ENCODE results near the gene MTERF4. TPM values are rescaled to one million over a fixed set of nuclear protein-coding genes. Genes with fewer than 3 reads are reported as not detected.

The MTERF4 gene, protein sequence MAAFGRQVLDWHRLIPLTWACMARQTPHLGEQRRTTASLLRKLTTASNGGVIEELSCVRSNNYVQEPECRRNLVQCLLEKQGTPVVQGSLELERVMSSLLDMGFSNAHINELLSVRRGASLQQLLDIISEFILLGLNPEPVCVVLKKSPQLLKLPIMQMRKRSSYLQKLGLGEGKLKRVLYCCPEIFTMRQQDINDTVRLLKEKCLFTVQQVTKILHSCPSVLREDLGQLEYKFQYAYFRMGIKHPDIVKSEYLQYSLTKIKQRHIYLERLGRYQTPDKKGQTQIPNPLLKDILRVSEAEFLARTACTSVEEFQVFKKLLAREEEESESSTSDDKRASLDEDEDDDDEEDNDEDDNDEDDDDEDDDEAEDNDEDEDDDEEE
- total RNA-seq (2012; rRNA removed): 16.2 and 23.6 TPM in 2 replicates

DNA sequence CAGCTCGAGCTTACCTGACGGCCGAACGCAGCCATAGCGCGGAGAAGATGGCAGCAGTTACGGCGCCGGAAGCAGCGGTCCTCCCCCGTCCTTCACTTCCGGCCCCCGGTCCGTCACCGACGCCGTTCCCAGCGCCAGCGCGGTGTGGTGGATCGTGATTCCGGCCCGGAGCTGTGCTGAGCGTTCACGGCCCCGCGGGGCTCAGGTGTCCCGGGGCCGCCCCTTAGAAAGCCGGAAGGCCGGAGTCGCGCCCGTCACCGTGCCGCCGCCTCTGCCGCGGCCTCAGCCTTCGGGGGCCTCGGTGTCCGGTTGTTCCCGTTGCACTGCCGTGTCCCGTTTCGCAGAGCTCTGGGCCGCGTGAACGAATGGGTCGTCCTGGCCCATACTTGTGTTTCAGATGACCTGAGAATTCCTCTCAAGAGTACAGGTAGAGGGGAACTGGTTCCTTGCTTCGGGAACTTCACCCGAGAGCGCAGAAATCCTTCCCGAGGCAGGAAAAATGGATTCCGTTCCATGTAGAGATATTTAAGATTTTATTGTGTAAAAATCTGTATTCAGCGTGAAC, at the start of gene MTERF4:
Gene MTERF4, minus strand, starts transcription at position 49 of the 565 bp plus-strand sequence. Its CDS starts 14 bp downstream, at position 35.
- no peaks in the 10 kb centered on the region for H3K27me3 ChIP-seq (ENCODE audit: control insufficient read depth, insufficient read depth, low read length)
- H3K36me3 ChIP-seq (ENCODE audit: insufficient read depth, low read length): peaks cover 12% of the 10 kb centered on the region
- peak within 1 kb of the TSS; percentile 93 for H3K4me3 ChIP-seq (ENCODE audit: low read length)
- no peaks in the 10 kb centered on the region for H3K9me3 ChIP-seq (replicated peaks; ENCODE audit: low read length)
- H3K4me1 ChIP-seq (ENCODE audit: control insufficient read depth, insufficient read depth, low read length): peaks cover 11% of the 10 kb centered on the region
- H3K9ac ChIP-seq (ENCODE audit: low read depth, low read length): peak within 1 kb of the TSS; percentile 95
- H3K4me2 ChIP-seq (ENCODE audit: low read length): peak within 1 kb of the TSS; percentile 99

DNA sequence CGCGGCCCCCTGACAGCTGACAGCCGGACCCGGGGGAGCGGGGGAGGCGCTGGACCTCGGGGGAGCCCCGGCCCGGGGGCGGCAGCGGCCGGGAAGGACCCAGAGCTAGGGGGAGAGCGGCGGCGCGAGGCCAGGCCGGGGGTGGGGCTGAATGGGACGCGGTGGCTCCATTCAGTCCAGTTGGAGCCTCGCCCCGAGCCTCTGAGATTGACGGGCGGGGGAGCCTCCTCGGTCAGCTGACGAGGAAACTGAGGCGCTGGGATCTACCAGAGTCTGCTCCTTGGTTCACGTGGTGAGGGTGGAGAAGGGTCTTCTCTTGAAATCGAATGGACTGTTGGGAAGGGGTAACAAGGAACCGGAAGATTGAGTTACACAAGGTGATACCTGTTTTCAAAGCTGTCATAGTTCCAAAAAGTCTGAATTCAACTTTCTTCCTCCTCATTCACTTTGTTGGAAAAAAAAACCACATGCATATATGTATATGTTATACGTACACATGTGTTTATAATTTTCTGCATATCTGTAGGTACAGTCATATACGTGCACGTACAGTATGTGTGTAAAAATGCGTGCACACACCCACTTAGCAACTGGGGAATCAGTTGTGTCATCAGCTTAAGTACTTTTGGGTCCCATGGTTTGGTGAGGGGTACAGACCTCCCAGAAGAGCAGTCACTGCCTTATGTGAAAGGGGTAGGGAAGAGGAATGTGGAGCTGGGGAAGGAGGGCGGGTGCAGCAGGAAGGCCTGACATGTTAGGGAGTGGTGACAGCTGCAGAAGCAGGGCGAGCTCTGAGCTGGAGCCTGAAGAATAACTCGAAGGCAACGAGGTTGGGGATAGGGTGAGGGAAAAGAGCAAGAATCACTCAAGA, 48.8 kb upstream of the MTERF4 start:
- H3K36me3 ChIP-seq (ENCODE audit: insufficient read depth, low read length): peaks cover 7% of the 10 kb centered on the region
- H3K9ac ChIP-seq (ENCODE audit: low read depth, low read length): peak overlapping the region; percentile 84
- no peaks in the 10 kb centered on the region for H3K27me3 ChIP-seq (ENCODE audit: control insufficient read depth, insufficient read depth, low read length)
- H3K4me2 ChIP-seq (ENCODE audit: low read length): peak overlapping the region; percentile 95
- peak overlapping the region; percentile 81 for H3K4me3 ChIP-seq (ENCODE audit: low read length)
- peaks cover 28% of the 10 kb centered on the region for H3K4me1 ChIP-seq (ENCODE audit: control insufficient read depth, insufficient read depth, low read length)
- H3K9me3 ChIP-seq (replicated peaks; ENCODE audit: low read length): no peaks in the 10 kb centered on the region

DNA sequence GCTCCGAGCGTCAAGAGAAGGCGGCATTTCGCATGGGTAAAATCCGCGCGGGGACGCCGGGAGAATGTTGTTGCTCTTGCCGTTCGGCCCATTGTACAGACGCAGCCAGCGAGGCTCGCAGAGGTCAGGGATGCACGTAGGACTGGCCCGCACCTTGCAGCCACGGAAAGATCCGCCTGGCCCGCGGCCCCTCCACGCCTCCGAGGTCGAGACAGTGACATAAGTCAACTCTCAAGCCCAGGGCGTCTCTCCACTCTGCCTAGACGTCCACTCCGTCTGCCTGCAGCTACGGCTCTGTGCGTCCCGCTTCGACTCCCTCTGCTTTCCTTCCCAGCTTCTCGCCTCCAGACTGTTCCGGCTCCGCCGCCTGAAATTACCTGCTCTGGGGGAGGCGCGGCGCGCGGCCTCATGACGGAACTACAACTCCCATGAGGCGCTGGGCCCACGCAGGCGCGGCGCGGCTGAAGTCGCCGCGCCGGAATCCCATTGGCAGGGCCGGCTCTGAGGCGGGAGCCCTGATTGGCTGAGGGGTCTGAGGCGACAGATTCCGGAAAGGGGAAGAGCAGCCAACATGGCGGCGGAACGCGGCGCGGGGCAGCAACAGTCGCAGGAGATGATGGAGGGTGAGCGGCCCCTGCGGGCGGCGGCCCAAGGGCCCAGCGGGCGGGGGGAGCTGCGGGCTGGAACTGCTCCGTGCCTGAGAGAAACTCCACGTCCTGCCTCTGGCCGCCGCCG, 48.0 kb upstream of the MTERF4 start, which contains the start of gene PPP1R7:
Gene PPP1R7, plus strand, starts transcription at position 543 of the 735 bp plus-strand sequence. Its CDS starts 29 bp downstream, at position 572.
- Histone ChIP-seq H3K36me3 (ENCODE audit: insufficient read depth, low read length) (peaks cover 7% of the 10 kb centered on the region), H3K4me1 (ENCODE audit: control insufficient read depth, insufficient read depth, low read length) (peaks cover 28% of the 10 kb centered on the region), H3K9ac (ENCODE audit: low read depth, low read length) (peak within 1 kb of the TSS; percentile 84), H3K27me3 (ENCODE audit: control insufficient read depth, insufficient read depth, low read length) (no peaks in the 10 kb centered on the region), H3K9me3 (replicated peaks; ENCODE audit: low read length) (no peaks in the 10 kb centered on the region), H3K4me2 (ENCODE audit: low read length) (peak within 1 kb of the TSS; percentile 95), H3K4me3 (ENCODE audit: low read length) (peak within 1 kb of the TSS; percentile 81)

DNA sequence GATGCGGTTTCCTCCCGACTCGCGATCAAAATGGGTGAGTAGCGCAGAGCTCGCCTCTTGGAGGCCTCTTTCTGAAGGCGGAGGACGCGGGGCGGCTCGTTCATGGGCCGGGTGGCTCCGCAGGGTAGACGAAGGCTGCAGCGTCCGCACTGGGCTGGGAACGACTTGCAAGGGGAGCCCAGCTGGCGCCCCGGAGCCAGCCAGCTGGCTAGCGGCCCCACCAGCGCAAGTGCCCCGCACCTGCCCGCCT, 47.5 kb upstream of the MTERF4 start:
- Histone ChIP-seq H3K4me1 (ENCODE audit: control insufficient read depth, insufficient read depth, low read length) (peaks cover 28% of the 10 kb centered on the region), H3K4me2 (ENCODE audit: low read length) (peak overlapping the region; percentile 95), H3K36me3 (ENCODE audit: insufficient read depth, low read length) (peaks cover 3% of the 10 kb centered on the region), H3K9ac (ENCODE audit: low read depth, low read length) (peak overlapping the region; percentile 22), H3K27me3 (ENCODE audit: control insufficient read depth, insufficient read depth, low read length) (no peaks in the 10 kb centered on the region), H3K9me3 (replicated peaks; ENCODE audit: low read length) (no peaks in the 10 kb centered on the region), H3K4me3 (ENCODE audit: low read length) (peak overlapping the region; percentile 81)

DNA sequence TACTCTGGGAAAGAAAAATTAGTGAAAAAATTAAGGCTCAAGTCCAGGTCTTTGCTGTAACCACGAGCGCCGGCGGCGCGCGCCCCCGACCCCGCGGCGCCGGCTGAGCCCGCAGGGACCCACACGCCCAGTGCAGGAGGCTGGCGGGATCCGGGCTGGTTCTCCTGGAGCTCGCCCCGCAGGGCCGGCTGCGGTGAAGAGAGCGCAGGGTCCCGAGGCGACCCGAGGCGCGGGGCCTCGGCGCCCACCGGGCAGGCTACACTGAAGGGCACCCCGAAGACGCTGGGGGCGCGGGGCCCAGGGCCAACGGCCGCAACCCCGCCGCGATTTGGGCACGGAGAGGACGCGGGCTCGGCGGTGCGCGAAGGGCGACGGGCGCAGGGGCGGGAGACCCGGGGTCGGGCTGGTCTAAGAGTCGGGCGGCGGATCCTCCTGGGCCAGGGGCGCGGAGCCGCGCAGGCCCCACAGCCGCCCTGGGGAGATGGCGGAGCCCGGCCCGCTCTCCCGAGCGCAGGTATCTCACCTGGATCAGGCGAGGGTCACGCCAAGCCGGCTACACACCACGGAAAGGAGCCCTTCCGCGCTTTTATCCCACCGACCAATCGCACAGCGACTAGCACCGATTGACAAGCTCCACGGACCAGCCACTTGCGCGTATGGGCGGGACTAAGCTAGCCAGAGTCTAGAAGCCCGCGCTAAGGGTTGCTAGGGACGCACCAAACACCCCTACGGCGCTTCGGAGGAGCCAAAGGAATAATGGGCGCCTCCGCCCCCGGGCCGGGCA, 47.0 kb upstream of the MTERF4 start, which contains the start of gene PASK:
Gene PASK, minus strand, starts transcription at position 582 of the 784 bp plus-strand sequence. CDS start 6,440 bp downstream, outside the sequence.
- Histone ChIP-seq H3K9ac (ENCODE audit: low read depth, low read length) (peak within 1 kb of the TSS; percentile 84), H3K36me3 (ENCODE audit: insufficient read depth, low read length) (peaks cover 3% of the 10 kb centered on the region), H3K27me3 (ENCODE audit: control insufficient read depth, insufficient read depth, low read length) (no peaks in the 10 kb centered on the region), H3K4me2 (ENCODE audit: low read length) (peak within 1 kb of the TSS; percentile 95), H3K4me3 (ENCODE audit: low read length) (peak within 1 kb of the TSS; percentile 81), H3K4me1 (ENCODE audit: control insufficient read depth, insufficient read depth, low read length) (peaks cover 28% of the 10 kb centered on the region), H3K9me3 (replicated peaks; ENCODE audit: low read length) (no peaks in the 10 kb centered on the region)

DNA sequence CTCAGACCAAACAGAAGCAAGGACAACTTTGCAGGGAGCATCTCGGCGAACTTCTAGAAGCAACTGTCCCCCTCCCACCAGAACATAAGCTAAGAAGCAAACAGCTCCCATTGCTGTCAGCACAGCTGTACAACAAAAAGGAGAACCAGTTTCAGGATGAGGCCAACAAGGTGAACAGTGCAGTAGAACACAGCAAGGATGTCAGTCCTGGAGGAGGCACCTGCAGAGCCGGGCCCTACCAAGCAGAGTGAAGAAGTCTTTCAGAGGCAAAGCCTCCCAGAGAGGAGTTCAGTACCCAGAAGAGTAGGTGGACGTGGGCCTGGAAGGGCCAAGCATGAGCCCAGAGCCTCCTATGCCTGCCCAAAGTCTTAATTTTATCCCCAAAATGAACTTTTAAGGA, 46.2 kb upstream of the MTERF4 start:
- Histone ChIP-seq H3K27me3 (ENCODE audit: control insufficient read depth, insufficient read depth, low read length) (no peaks in the 10 kb centered on the region), H3K4me3 (ENCODE audit: low read length) (no peak overlapping the region), H3K9ac (ENCODE audit: low read depth, low read length) (peak overlapping the region; percentile 77), H3K4me2 (ENCODE audit: low read length) (peak overlapping the region; percentile 95), H3K4me1 (ENCODE audit: control insufficient read depth, insufficient read depth, low read length) (peaks cover 22% of the 10 kb centered on the region), H3K9me3 (replicated peaks; ENCODE audit: low read length) (no peaks in the 10 kb centered on the region), H3K36me3 (ENCODE audit: insufficient read depth, low read length) (no peaks in the 10 kb centered on the region)

DNA sequence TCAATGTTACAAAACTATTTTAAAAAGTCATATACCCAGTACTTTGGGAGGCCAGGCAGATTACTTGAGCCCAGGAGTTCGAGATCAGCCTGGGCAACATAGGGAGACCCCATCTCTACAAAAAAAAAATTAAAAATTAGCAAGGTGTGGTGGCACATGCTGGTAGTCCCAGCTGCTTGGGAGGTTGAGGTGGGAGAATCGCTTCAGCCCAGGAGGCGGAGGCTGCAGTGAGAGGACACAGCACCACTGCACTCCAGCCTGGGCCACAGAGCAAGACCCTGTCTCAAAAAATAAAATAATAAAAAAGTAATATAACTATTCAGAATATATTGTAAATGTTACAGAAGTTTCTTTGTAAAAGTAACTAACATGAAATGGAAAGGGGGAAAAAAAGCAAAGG, 45.2 kb upstream of the MTERF4 start:
- H3K9me3 ChIP-seq (replicated peaks; ENCODE audit: low read length): no peaks in the 10 kb centered on the region

DNA sequence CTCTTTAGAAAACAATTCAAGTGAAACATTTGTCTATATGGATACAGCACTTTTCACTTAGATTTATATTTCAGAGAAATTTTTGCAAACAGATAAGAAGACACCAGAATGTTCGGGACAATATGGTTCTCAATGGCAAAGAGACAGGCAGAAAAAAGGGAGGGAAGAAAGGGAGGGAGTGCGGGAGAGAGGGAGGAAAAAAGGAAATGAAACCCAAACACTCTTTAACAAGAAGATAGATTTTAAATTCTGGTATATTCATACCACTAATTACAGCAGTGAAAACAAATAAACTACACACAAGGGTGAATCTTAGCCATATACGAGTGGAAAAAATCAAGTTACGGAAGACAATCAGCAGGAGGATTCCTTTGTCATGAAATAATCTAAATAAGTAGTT, 44.2 kb upstream of the MTERF4 start:
- no peaks in the 10 kb centered on the region for H3K9me3 ChIP-seq (replicated peaks; ENCODE audit: low read length)
- no peak overlapping the region for H3K4me2 ChIP-seq (ENCODE audit: low read length)
- no peaks in the 10 kb centered on the region for H3K36me3 ChIP-seq (ENCODE audit: insufficient read depth, low read length)
- H3K4me3 ChIP-seq (ENCODE audit: low read length): no peak overlapping the region
- peaks cover 10% of the 10 kb centered on the region for H3K4me1 ChIP-seq (ENCODE audit: control insufficient read depth, insufficient read depth, low read length)
- no peaks in the 10 kb centered on the region for H3K27me3 ChIP-seq (ENCODE audit: control insufficient read depth, insufficient read depth, low read length)
- no peak overlapping the region for H3K9ac ChIP-seq (ENCODE audit: low read depth, low read length)

More for the DNA sequence above, 45.2 kb upstream of the MTERF4 start:
- peaks cover 21% of the 10 kb centered on the region for H3K4me1 ChIP-seq (ENCODE audit: control insufficient read depth, insufficient read depth, low read length)
- no peak overlapping the region for H3K4me3 ChIP-seq (ENCODE audit: low read length)
- no peak overlapping the region for H3K9ac ChIP-seq (ENCODE audit: low read depth, low read length)
- H3K4me2 ChIP-seq (ENCODE audit: low read length): no peak overlapping the region
- no peaks in the 10 kb centered on the region for H3K27me3 ChIP-seq (ENCODE audit: control insufficient read depth, insufficient read depth, low read length)
- no peaks in the 10 kb centered on the region for H3K36me3 ChIP-seq (ENCODE audit: insufficient read depth, low read length)

DNA sequence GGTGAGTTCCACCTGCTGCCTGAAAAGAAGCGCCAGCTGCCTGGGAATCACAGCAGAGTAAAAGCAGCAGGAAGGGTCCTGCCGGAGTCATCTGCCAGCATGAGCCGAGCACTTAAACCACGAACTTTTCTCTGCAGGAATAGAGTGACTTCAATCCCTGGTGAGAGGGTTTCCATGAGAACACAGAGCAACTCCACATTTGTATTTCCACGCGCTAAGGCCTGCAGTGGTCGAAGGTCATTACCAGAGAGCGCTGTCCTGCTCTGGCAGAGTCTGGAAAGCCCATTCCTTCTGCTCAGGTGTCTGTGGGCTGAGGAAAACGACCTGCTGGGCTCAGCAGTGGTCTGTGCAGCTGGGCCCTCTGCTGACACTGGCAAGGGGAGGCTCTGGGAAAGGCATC, 40.5 kb upstream of the MTERF4 start:
- Histone ChIP-seq H3K4me3 (ENCODE audit: low read length) (no peak overlapping the region), H3K36me3 (ENCODE audit: insufficient read depth, low read length) (peaks cover 3% of the 10 kb centered on the region), H3K27me3 (ENCODE audit: control insufficient read depth, insufficient read depth, low read length) (no peaks in the 10 kb centered on the region), H3K4me1 (ENCODE audit: control insufficient read depth, insufficient read depth, low read length) (no peaks in the 10 kb centered on the region), H3K9me3 (replicated peaks; ENCODE audit: low read length) (no peaks in the 10 kb centered on the region), H3K9ac (ENCODE audit: low read depth, low read length) (no peak overlapping the region), H3K4me2 (ENCODE audit: low read length) (no peak overlapping the region)

DNA sequence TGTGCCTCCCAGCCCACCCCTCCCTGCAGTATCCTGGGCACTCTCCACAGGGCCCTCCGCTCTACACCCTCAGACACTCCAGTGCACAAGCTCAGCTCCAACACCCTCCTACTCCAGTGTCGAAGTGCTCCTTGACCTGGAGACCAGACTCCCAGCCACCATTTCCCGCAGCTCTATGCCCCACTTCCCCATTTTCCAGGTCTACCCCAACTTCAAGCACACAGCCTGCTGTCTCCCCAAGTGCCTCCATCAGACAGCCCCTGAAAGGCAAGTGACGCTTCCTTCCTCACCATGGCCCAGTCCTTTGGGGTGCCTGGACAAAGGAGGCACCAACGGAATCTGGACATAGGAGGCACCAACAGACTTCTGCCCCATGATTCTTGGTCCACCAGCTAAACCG, 40.0 kb upstream of the MTERF4 start:
- Histone ChIP-seq H3K4me3 (ENCODE audit: low read length) (no peak overlapping the region), H3K4me2 (ENCODE audit: low read length) (no peak overlapping the region), H3K4me1 (ENCODE audit: control insufficient read depth, insufficient read depth, low read length) (no peaks in the 10 kb centered on the region), H3K27me3 (ENCODE audit: control insufficient read depth, insufficient read depth, low read length) (no peaks in the 10 kb centered on the region), H3K9ac (ENCODE audit: low read depth, low read length) (no peak overlapping the region), H3K9me3 (replicated peaks; ENCODE audit: low read length) (no peaks in the 10 kb centered on the region), H3K36me3 (ENCODE audit: insufficient read depth, low read length) (peaks cover 3% of the 10 kb centered on the region)
